ENCODE results near the gene TSHZ2.

The TSHZ2 gene

GRCh38 chr20:53028337-53029007 lies 56.3 kb downstream of the TSHZ2 start:
- no peaks in the 10 kb centered on the region for H3K4me1 ChIP-seq (ENCODE audit: insufficient read depth, insufficient read length)
- no peak for TF ChIP-seq YY1 (IDR thresholded peaks at IDR 0.05; ENCODE audit: insufficient read depth, insufficient read length)
- no peak for TF ChIP-seq SUZ12 (IDR thresholded peaks at IDR 0.05; ENCODE audit: extremely low read depth, insufficient read depth, insufficient read length)
- no peak for TF ChIP-seq ZNF274 (IDR thresholded peaks at IDR 0.05; ENCODE audit: low read depth, low read length)
- no peak for DNase-seq (ENCODE audit: low read depth, low spot score)
- H3K4me3 ChIP-seq (ENCODE audit: insufficient read length, low read depth), result no peak overlapping the region
- no peak overlapping the region for H3K9ac ChIP-seq (ENCODE audit: insufficient read length, low read depth)
- H3K27me3 ChIP-seq (ENCODE audit: insufficient read depth, insufficient read length), result no peaks in the 10 kb centered on the region
- H3K36me3 ChIP-seq (ENCODE audit: insufficient read depth, insufficient read length, low read length), result no peaks in the 10 kb centered on the region
- H3K9me3 ChIP-seq (ENCODE audit: insufficient read depth, low read length), result no peaks in the 10 kb centered on the region

- H3K4me3 ChIP-seq (ENCODE audit: insufficient read length, low read depth), result no peak overlapping the region
- H3K9ac ChIP-seq (ENCODE audit: insufficient read length, low read depth), result no peak overlapping the region
- H3K27me3 ChIP-seq (ENCODE audit: insufficient read depth, insufficient read length), result no peaks in the 10 kb centered on the region
- H3K4me1 ChIP-seq (ENCODE audit: insufficient read depth, insufficient read length), result no peaks in the 10 kb centered on the region
- TF ChIP-seq YY1 (IDR thresholded peaks at IDR 0.05; ENCODE audit: insufficient read depth, insufficient read length), result no peak
- no peak for TF ChIP-seq ZNF274 (IDR thresholded peaks at IDR 0.05; ENCODE audit: low read depth, low read length)
- no peak for TF ChIP-seq SUZ12 (IDR thresholded peaks at IDR 0.05; ENCODE audit: extremely low read depth, insufficient read depth, insufficient read length)
- H3K36me3 ChIP-seq (ENCODE audit: insufficient read depth, insufficient read length, low read length), result no peaks in the 10 kb centered on the region
- no peaks in the 10 kb centered on the region for H3K9me3 ChIP-seq (ENCODE audit: insufficient read depth, low read length)
- no peak for DNase-seq (ENCODE audit: low read depth, low spot score)
Observed at GRCh38 chr20:53030061-53030460, 57.9 kb downstream of the TSHZ2 start.

GRCh38 chr20:53032046-53032445 lies 59.9 kb downstream of the TSHZ2 start:
- Histone ChIP-seq H3K9ac (ENCODE audit: insufficient read length, low read depth) (no peak overlapping the region), H3K27me3 (ENCODE audit: insufficient read depth, insufficient read length) (no peaks in the 10 kb centered on the region), H3K4me3 (ENCODE audit: insufficient read length, low read depth) (no peak overlapping the region), H3K36me3 (ENCODE audit: insufficient read depth, insufficient read length, low read length) (no peaks in the 10 kb centered on the region), H3K4me1 (ENCODE audit: insufficient read depth, insufficient read length) (no peaks in the 10 kb centered on the region), H3K9me3 (ENCODE audit: insufficient read depth, low read length) (no peaks in the 10 kb centered on the region)
- DNase-seq (ENCODE audit: low read depth, low spot score), result no peak
- TF ChIP-seq ZNF274 (IDR thresholded peaks at IDR 0.05; ENCODE audit: low read depth, low read length) (no peak), YY1 (IDR thresholded peaks at IDR 0.05; ENCODE audit: insufficient read depth, insufficient read length) (no peak), SUZ12 (IDR thresholded peaks at IDR 0.05; ENCODE audit: extremely low read depth, insufficient read depth, insufficient read length) (no peak)

DNA sequence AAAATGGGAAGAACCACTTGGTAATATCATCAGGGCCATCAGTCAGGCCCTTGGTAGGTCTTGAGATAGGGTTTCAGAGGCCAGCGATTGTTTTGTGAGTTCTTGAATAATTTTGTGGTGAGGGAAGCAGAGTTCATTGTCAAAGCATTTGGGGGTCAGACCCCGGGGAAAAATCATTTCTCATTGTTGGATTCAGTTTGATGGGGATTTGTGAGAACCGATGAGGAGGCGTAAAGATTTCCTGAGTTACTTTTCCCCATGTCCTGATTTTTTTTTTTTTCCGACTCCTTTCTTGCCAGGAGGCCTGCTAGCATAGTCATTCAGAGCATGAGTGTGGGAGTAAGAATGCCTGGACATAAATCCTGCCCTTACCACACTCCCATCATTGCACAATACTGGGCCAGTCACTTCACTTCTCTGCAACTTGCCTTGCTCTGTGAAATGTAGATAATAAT lies 60.3 kb downstream of the TSHZ2 start:
- H3K36me3 ChIP-seq (ENCODE audit: insufficient read depth, insufficient read length, low read length), result no peaks in the 10 kb centered on the region
- TF ChIP-seq YY1 (IDR thresholded peaks at IDR 0.05; ENCODE audit: insufficient read depth, insufficient read length) (no peak), ZNF274 (IDR thresholded peaks at IDR 0.05; ENCODE audit: low read depth, low read length) (no peak), SUZ12 (IDR thresholded peaks at IDR 0.05; ENCODE audit: extremely low read depth, insufficient read depth, insufficient read length) (no peak)
- no peaks in the 10 kb centered on the region for H3K27me3 ChIP-seq (ENCODE audit: insufficient read depth, insufficient read length)
- DNase-seq (ENCODE audit: low read depth, low spot score), result no peak
- no peaks in the 10 kb centered on the region for H3K4me1 ChIP-seq (ENCODE audit: insufficient read depth, insufficient read length)
- H3K4me3 ChIP-seq (ENCODE audit: insufficient read length, low read depth), result no peak overlapping the region
- no peaks in the 10 kb centered on the region for H3K9me3 ChIP-seq (ENCODE audit: insufficient read depth, low read length)
- H3K9ac ChIP-seq (ENCODE audit: insufficient read length, low read depth), result no peak overlapping the region

DNA sequence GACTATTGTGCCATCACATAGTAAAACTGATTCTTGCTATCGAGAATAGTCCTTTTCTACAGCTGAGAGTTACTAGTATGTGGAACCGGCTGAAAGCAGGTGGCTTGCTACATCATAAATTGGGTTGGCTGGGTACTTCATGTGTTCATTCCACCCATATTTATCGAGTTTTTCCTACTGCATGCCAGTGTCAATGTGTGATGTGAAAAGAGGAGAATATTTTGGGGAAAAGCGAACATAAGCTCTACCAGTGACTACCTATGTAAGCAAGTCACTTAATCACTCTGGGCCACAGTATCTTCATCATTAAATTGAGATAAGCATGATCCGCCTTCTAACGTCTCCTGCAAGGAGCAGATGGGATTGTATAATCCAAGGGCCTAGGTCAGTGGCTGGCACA lies 61.0 kb downstream of the TSHZ2 start:
- H3K4me3 ChIP-seq (ENCODE audit: insufficient read length, low read depth), result no peak overlapping the region
- no peaks in the 10 kb centered on the region for H3K4me1 ChIP-seq (ENCODE audit: insufficient read depth, insufficient read length)
- H3K9me3 ChIP-seq (ENCODE audit: insufficient read depth, low read length), result no peaks in the 10 kb centered on the region
- H3K9ac ChIP-seq (ENCODE audit: insufficient read length, low read depth), result no peak overlapping the region
- TF ChIP-seq YY1 (IDR thresholded peaks at IDR 0.05; ENCODE audit: insufficient read depth, insufficient read length) (no peak), SUZ12 (IDR thresholded peaks at IDR 0.05; ENCODE audit: extremely low read depth, insufficient read depth, insufficient read length) (no peak), ZNF274 (IDR thresholded peaks at IDR 0.05; ENCODE audit: low read depth, low read length) (no peak)
- H3K36me3 ChIP-seq (ENCODE audit: insufficient read depth, insufficient read length, low read length), result no peaks in the 10 kb centered on the region
- DNase-seq (ENCODE audit: low read depth, low spot score), result no peak
- no peaks in the 10 kb centered on the region for H3K27me3 ChIP-seq (ENCODE audit: insufficient read depth, insufficient read length)

DNA sequence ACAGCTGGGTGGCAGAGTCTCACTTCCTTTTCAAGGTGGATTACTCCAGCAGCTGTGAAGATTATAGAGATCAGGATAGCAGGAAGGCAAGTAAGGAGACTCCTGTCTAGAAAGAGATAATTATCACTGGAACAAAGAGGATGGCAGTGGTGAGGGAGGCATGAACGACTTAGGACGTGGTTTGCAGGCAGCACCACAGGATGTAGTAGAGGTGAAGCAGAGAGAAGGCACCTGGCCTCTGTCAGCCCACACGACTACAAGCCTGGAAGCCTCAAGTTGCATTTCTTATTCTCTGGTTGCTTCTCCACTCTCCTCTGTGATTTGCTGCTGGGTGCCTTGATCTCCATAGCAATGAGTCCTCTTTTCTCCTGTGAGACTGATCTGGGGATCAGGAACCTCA lies 62.7 kb downstream of the TSHZ2 start:
- Histone ChIP-seq H3K9me3 (ENCODE audit: insufficient read depth, low read length) (no peaks in the 10 kb centered on the region), H3K36me3 (ENCODE audit: insufficient read depth, insufficient read length, low read length) (no peaks in the 10 kb centered on the region), H3K4me3 (ENCODE audit: insufficient read length, low read depth) (no peak overlapping the region), H3K4me1 (ENCODE audit: insufficient read depth, insufficient read length) (no peaks in the 10 kb centered on the region), H3K27me3 (ENCODE audit: insufficient read depth, insufficient read length) (no peaks in the 10 kb centered on the region), H3K9ac (ENCODE audit: insufficient read length, low read depth) (no peak overlapping the region)
- TF ChIP-seq SUZ12 (IDR thresholded peaks at IDR 0.05; ENCODE audit: extremely low read depth, insufficient read depth, insufficient read length), result no peak
- no peak for TF ChIP-seq YY1 (IDR thresholded peaks at IDR 0.05; ENCODE audit: insufficient read depth, insufficient read length)
- TF ChIP-seq ZNF274 (IDR thresholded peaks at IDR 0.05; ENCODE audit: low read depth, low read length), result no peak
- no peak for DNase-seq (ENCODE audit: low read depth, low spot score)

GRCh38 chr20:53036992-53037391 lies 64.8 kb downstream of the TSHZ2 start:
- TF ChIP-seq ZNF274 (IDR thresholded peaks at IDR 0.05; ENCODE audit: low read depth, low read length), result no peak
- no peak for TF ChIP-seq YY1 (IDR thresholded peaks at IDR 0.05; ENCODE audit: insufficient read depth, insufficient read length)
- no peak for TF ChIP-seq SUZ12 (IDR thresholded peaks at IDR 0.05; ENCODE audit: extremely low read depth, insufficient read depth, insufficient read length)
- Histone ChIP-seq H3K4me3 (ENCODE audit: insufficient read length, low read depth) (no peak overlapping the region), H3K4me1 (ENCODE audit: insufficient read depth, insufficient read length) (no peaks in the 10 kb centered on the region), H3K27me3 (ENCODE audit: insufficient read depth, insufficient read length) (no peaks in the 10 kb centered on the region), H3K9me3 (ENCODE audit: insufficient read depth, low read length) (no peaks in the 10 kb centered on the region), H3K9ac (ENCODE audit: insufficient read length, low read depth) (no peak overlapping the region), H3K36me3 (ENCODE audit: insufficient read depth, insufficient read length, low read length) (no peaks in the 10 kb centered on the region)
- no peak for DNase-seq (ENCODE audit: low read depth, low spot score)

All from NT2/D1 (cell line).